Fibroblast of mammary gland (primary cell): ENCODE results near the gene ERLEC1.

Source experiments
- DNase-seq: peaks from one replicate; pipeline ENCODE4 v3.0.0-alpha.2; 2010; ENCODE audit warnings: low read depth
- H3K4me3 ChIP-seq: 2 replicates; pipeline ENCODE4 v1.5.1; 2011; ENCODE audit warnings: low read depth, mild to moderate bottlenecking, low read length, moderate library complexity; ENCODE audit not compliant: control insufficient read depth
- TF ChIP-seq, protein P1 (sequence below): conservative IDR thresholded peaks from 2 replicates; pipeline ENCODE4 v1.5.1; 2011; ENCODE audit warnings: low read depth, low read length, inconsistent platforms; ENCODE audit not compliant: control insufficient read depth, insufficient read depth

ERLEC1 gene

DNA sequence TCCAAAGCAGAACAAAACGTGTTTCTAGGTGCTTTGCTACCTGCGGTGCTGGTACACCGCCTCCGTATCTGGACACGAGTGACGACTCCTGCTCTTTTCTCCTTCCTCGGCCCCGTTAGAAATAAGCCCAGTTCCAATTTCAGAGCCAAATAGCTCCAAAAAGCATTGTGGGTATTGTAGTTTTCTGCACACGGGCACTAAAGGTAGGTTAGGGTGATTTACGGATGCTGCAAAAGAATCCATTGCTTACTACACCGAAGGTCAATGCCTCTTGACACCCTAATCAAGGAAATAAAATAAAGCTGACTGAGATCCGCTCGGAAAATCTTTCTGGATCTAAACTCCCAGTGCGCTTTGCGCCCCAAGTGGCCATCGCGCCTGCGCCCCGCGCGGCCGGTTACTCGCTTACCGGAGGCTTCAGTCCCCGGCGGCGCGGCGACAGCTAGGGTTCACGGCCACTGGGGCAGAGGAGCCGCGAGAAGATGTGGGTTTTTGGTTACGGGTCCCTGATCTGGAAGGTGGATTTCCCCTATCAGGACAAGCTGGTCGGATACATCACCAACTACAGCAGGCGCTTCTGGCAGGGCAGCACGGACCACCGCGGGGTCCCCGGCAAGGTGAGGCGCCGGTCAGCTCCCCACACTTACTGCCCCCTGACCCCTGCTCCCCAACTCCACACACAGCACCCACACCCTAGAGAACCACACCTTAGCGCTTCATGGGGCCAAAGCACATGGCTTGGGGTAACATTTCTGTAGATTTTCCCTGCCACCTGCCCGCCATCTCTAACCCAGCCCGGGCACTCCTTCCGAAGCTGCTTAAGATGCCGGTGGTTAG is 19.2 kb upstream of the ERLEC1 start, which contains the start of gene CHAC2:
Gene CHAC2 (plus strand): TSS at position 400 of the 837 bp plus-strand sequence. CDS start 83 bp downstream, at position 483.
- TF ChIP-seq, protein P1, sequence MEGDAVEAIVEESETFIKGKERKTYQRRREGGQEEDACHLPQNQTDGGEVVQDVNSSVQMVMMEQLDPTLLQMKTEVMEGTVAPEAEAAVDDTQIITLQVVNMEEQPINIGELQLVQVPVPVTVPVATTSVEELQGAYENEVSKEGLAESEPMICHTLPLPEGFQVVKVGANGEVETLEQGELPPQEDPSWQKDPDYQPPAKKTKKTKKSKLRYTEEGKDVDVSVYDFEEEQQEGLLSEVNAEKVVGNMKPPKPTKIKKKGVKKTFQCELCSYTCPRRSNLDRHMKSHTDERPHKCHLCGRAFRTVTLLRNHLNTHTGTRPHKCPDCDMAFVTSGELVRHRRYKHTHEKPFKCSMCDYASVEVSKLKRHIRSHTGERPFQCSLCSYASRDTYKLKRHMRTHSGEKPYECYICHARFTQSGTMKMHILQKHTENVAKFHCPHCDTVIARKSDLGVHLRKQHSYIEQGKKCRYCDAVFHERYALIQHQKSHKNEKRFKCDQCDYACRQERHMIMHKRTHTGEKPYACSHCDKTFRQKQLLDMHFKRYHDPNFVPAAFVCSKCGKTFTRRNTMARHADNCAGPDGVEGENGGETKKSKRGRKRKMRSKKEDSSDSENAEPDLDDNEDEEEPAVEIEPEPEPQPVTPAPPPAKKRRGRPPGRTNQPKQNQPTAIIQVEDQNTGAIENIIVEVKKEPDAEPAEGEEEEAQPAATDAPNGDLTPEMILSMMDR, result peak; percentile 25
- H3K4me3 ChIP-seq, result peak within 1 kb of the TSS; percentile 81
- DNase-seq, result peak; percentile 77

DNA sequence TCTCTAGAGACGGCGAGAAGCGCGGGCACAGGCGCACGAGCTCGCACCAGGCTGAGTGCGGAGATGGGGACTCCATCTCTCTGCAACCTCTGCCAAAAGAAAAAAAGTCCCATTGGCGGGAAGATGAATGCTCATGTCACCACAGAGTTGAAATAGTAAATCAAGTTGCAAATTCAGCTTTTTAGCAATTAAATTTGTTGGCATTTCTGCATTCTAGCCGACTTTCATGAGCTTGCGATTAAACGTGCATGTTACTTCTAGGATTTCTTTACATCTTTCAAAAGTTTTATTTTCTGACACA is 18.7 kb upstream of the ERLEC1 start:
- peak; percentile 33 for DNase-seq
- TF ChIP-seq, protein P1, result no peak
- H3K4me3 ChIP-seq, result peak overlapping the region; percentile 81

DNA sequence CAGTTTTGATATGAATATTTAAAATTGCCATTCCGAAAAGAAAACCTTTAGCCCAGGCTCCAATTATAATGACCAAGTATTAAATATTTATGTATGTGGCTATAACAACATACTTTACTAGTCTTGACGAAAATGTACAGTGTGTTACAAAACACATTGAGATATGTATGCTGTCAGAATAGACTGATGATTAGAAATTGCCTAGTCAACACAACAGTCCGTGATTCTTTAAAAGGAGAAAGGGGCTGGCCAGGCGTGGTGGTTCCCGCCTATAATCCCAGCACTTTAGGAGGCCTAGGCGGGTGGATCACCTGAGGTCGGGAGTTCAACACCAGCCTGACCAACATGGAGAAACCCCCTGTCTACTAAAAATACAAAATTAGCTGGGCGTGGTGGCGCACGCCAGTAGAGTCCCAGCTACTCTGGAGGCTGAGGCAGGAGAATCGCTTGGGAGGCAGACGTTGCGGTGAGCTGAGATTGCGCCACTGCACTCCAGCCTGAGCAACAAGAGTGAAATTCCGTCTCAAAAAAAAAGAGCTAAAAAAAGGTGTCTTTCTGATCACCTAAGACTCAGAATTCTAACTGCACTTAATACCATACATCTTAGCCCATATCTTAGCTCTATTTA is 17.4 kb upstream of the ERLEC1 start:
- DNase-seq, result no peak
- no peak overlapping the region for H3K4me3 ChIP-seq
- TF ChIP-seq, protein P1, result no peak

DNA sequence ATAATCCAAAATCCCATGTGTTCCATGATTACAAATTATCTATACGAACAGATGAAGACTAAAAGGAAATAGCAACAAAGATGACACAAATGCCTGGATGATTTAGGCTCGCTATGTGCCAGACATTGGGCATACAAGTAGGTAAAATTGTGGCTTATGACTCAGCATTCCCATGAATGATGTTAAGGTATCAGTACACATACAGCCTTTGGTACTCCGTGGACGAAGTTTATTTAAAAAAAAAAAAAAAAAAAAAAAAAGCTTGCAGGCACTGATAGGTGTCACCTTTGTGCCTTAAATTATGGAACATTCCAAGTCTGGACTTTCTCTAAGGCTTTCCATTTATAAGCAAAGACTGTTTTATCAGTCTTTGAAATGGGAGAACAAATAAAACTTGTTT is 16.6 kb upstream of the ERLEC1 start:
- DNase-seq, result no peak
- TF ChIP-seq, protein P1, result no peak
- no peak overlapping the region for H3K4me3 ChIP-seq

DNA sequence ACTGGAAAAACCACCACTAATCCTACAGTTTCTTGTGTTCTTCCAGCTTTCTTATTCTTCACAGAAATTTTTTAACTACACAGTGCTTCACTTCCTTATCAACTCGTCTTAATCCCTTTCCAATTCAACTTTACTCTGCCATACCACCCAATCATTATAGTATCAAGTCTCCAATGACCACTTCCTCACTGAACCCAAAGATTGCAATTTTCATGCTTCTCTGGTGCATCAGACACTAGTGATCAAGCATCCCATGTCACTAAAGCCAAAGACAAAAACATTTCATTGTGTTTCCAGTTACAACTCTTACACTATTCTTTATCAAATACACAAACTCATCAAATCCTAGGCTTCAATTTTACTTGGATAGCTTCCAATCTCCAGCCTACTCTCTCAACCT is 9.7 kb upstream of the ERLEC1 start:
- DNase-seq, result no peak
- TF ChIP-seq, protein P1, result no peak
- H3K4me3 ChIP-seq, result no peak overlapping the region

DNA sequence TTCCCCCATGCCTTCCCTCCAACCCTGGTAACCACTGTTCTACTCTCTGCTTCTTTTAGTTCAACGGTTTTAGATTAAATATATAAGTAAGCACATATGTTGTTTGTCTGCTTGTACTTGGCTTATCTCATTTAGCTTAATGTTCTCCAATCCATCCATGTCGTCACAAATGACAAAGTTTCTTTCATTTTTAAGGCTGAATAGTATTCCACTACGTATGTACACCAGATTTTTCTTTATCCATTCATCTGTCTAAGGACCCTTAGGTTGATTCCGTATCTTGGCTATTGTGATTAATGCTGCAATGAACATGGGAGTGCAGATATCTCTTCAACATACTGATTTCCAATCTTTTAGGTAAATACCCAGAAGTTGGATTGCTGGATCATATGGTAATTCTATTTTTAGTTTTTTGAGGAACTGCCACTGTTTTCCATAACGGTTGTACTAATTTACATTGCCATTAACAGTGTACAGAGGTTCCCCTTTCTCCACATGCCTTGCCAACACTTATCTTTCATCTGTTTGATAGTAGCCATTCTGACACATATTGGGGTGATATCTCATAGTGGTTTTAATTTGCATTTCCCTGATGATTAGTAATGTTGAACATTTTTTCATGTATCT is 8.2 kb upstream of the ERLEC1 start:
- DNase-seq, result no peak
- TF ChIP-seq, protein P1, result no peak
- no peak overlapping the region for H3K4me3 ChIP-seq
